Activated naive CD4-positive, alpha-beta T cell (primary cell): ENCODE data around the gene PKM.

Source experiments
- DNase-seq, 4 experiments: peaks; one replicate each; lab custom pipeline; 2025; lab: John Stamatoyannopoulos, UW

PKM gene

DNA sequence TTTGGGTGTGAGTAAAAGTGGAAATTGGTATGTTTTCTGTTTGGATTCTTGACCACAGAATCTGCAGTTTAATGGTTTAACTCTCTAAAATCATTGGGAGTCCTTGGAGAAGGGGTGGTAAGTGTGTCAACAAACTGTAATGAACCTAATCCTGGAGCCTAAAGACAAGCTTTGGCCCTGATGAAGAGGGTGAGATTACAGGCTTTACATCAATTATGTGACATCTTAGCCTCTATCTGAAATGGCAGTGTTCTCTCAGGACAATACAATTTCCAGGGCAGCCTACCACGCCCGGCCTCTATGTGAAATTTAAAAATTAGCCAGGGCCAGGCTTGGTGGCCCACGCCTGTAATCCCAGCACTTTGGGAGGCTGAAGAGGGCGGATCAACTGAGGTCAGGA lies 4.3 kb upstream of the PKM start:
- DNase-seq, result no peak

DNA sequence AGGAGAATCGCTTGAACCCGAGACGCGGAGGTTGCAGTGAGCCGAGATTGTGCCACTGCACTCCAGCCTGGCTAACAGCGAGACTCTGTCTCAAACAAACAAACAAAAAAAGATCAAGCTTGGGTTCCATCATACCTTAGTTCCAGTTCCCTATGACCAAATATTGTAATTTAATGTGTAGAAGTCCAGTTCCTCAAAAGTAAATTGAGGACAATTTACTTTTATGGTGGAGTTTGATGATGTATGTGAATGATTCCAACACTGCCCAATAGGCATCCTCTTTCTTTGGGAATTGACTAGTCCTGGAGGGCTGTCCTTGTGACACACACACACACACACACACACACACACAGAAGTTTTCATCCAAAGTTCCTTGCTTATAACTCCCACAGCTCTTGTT lies 2.8 kb upstream of the PKM start:
- no peak for DNase-seq

DNA sequence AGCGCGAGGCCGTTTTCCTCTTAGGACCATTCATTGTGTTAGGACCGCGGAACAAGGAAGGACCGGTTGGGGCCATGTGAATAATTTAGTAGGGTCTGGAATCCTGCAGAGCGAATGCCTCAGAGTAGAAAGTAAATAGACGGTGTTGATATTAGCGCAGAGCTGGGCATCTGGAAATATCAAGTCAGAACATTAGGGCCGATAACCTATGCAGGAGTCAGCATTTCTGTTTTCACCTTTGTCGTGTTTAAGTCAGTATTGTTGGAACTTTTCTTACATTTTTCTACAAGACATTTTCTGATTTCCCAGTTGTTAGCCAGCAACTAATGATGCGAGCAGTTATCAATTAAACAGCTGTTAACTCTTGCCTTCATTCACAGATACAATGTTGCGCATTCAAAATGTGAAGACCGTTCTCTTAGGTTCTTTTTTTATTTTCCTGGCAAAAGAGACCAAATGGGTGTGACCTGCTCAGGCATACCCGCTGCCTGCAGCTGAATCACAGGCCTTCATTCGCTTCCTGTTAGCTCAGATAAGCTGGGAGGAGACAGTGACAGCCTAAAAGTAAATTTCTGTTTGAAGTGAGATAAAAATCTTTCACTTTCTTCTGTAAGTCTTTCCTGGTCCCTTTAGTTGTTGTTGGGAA lies 966 bp upstream of the PKM start:
- DNase-seq, result peak in 2 of 4 experiments; percentile 16 to 33

DNA sequence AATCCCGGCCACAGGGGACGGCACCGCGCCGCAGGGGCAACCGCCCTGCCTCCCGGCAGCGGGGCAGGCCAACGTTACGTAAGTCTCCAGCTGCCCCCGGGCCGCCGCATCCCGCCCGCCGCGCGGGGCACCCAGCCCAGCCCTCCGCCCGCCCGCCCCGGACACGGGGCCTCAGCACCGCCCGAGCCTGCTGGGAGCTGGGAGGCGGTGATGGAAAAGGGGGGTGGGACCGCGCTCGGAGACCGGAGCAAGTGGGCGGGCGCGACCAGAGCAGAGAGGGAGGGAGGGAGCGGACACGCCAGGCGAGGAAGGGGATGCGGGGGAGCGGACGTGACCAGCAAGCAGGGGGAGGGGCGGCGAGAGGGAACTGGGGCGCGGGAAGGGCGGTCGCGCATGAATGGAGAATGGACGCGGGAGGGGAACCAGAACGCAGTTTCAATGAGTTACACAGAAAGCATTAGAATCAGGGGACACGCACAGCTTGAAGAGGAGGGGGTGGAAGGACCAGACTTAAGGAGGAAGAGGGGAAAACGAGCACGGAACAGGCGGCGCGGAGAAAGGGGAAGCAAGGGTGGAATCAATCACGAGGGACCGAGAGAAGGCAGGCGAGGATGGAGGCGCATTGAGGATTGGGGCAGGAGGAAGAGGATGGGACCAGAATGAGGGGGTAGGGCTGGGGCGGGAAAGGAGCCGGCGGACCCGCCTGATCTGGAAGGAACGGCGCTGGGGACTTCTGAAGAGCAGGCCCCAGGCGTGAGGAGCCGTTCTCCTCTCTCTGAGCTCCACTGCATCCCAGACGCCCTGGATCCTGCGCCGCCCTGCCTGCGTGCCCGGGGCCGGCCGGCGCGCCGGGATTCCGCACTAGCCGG lies 559 bp downstream of the PKM start:
- DNase-seq, result peak; percentile 28 to 45 (median 34)

DNA sequence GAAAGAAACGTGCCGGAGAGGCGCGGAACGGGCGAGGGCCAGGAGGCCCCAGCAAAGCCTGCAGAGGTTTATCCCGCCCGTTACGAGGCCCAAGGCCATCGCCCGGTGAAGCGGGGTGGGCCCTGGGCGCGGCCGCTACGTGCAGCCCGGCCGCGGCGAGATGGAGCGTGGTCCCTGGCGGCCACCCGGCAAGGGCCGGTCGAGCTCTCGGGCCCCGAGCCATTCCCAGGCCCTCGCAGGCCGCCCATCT lies 1.1 kb downstream of the PKM start:
- no peak for DNase-seq

DNA sequence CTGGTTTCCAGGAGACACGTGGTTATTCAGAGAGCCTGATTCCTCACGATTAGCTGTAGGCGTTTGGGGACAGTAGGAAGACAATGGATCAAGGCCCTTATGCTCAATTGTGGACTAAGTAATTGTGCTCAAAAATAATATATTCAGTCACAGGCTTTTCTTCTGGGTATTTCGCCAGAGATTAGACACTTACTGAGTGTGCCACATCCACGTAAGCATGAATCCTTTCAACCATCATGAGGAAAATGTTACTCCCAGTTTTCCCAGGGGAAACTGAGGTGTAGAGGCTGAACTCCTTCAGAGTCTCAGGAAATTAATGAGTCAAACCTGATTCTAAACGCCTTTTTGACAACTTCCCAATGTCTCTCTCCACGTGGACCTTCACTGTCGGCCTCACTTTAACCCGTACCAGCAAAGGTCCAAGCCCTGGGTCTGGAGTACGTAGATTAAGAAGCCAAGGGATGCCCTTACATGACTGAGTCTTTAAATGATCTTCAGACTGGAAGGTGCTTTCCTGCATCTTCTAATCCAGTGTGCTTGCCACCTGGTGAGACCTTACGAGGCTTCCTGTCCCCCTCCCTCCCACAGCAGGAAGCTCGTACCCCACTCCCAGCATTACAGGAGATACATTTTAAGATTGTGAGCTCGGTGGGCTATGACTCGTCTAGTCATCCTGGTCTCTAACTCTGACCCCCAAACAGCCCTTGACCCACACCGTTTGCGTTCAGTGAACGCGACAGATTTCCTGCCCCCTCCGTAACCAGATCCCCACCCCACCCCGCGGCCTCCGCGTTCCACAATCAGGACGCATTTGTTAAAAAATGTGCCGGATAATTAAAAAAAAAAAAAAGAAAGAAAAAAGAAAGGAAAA lies 1.7 kb downstream of the PKM start:
- no peak for DNase-seq

DNA sequence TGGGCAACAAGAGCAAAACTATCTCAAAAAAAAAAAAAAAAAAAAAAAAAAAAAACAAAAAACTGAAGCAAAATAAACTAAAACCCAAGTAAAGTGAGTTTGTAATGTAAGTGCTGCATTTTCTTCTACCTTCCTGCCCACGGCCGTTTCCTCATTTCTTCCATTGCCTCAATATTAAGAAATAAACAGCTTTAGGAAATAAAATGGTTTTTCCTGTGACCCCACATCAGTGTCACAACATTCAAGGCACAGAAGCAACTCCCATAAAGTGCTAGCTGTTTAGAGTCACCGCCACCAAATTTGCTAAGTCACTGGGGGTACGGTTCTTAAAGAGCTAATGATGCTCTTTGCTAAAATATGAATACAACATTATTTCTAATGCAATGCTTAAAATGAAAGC lies 3.3 kb downstream of the PKM start:
- DNase-seq, result no peak

DNA sequence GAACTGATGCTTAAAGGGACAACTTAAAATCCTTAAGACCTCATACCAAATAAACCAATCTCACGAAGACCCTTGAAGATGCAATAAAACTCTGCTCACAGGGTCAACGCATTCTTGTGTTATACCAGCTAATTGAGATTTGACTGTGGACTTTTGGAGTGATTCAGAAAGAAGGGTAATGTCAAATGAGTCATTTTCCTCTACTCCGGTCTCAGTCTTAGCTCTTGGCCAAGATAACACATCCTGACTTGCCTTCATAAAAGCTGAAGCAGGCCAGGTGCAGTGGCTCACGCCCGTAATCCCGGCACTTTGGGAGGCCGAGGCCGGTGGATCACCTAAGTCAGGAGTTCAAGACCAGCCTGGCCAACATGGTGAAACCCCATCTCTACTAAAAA lies 3.8 kb downstream of the PKM start:
- no peak for DNase-seq

DNA sequence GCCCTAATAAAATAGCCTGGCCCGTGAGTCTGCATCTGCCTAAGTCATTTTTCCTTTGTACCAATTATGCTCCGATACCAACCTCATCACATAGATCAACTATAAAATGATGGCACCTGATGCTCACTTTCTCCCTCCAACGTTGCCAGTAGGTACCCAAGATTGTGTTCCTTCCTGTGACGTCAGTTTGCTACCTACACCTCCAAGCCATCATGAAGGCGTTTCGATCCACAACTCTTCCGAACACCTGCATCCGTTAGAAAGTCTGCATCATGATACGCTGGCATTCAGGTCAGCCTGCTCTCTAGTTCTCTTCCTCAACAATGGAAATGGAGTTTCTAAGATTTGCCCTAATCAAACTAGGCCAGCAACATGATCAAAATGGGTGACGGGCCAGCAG lies 7.7 kb downstream of the PKM start:
- DNase-seq, result no peak

DNA sequence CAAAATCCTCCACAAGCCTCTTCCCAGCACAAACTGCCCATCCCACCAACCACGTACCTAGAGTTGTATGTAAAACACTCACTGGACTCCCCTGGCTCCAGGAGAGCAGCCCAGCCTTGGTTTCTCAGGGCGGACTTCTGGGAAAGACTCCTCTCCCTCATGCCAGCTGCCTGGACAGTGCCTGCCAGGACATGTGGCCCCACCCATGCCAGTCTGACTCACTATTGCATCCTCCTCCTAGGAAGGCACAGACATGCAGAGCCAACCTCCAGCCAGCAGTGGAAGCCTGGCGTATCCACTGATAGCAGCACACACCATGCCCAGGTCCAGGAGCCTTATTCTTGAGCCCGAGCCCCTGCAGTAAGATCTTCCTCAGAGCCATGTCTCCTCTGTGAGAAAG lies 8.6 kb downstream of the PKM start:
- DNase-seq, result no peak

DNA sequence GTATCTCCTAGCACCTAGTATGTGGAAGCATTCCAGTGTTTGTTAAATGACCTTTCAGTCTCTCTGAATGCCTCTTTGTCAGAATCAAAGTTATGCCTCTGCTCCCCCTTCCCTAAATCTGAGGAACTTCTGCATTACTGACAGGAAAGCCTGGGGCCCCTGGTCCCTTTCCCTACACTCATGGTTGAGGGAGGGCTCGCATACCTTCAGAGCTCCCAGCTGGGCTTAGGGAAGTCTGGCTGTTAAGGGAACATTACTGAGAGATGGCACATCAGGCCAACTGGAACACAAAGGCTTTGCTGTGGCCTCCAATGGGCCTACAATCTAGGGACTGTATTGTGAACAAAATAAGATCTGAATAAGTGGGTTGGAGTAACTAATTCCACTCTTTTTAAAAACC lies 10.3 kb downstream of the PKM start:
- no peak for DNase-seq

DNA sequence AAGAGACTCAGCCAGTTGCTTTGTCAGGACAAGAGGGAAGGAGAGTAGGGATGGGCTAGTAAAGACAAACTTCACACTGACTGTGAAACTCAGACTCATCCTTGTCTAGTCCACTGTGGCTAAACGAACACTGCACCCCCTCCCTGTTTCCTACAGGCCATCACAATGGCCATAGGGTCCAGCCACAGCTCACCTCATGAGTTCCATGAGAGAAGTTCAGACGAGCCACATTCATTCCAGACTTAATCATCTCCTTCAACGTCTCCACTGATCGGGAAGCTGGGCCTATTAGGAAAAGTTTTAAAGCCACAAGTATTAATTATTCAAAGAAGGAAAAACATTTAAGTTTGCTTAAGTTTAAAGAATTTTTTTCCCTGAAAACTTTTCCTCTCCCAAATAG lies 13.8 kb downstream of the PKM start:
- DNase-seq, result no peak

DNA sequence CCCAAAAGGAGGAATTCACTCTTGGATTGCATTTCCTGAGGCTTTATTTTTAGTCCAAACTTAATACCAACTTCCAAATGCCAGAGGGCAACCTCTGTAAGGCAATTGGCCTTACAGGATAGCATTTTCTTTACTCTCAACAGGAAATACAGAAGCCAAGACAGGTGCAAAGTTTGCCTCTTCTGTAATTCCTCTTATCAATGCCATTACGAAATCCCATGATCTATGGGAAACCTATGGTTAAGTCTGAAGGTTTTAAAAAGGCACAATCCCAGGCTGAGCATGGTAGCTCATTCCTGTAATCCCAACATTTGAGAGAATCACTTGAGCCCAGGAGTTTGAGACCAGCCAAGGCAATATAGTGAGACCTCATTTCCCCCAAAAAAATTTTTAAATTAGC lies 14.9 kb downstream of the PKM start:
- no peak for DNase-seq

DNA sequence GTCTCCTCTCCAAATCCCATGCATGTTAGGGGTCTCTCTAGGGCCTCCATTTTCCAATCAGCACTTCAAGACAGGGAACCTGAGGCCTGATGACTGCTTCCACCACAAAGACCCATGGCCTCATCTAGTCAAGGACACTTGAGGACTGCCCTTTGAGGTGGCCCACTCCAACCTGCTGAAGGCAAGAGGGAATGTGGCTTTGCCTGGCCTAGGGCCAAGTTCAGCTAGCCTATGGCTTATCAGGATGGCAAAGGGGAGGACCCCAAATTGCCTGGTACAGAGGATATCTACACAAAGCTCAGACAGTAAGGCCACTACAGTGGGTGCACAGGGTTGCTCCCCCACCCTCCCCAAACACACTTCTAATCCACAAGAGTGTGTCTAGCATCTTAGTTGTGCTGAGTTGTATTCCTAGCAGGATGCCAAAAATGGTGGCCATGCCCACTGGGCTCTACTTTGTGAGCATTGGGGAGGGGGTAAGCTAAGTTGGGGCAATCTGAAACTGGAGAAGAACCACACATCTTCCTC lies 23.4 kb downstream of the PKM start:
- DNase-seq, result no peak

DNA sequence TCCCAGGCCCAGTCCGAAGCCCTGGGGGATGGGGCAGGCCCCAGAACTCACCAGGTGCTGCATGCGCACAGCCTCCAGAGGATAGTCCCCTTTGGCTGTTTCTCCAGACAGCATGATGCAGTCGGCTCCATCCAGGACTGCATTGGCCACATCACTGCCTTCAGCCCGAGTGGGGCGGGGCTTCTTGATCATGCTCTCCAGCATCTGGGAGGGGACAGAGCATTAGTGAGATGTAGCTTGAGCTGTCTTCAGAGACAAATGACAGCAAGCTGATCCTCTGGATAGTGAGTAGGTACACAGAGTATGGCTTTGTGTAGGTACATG lies 24.4 kb downstream of the PKM start:
- DNase-seq, result no peak

DNA sequence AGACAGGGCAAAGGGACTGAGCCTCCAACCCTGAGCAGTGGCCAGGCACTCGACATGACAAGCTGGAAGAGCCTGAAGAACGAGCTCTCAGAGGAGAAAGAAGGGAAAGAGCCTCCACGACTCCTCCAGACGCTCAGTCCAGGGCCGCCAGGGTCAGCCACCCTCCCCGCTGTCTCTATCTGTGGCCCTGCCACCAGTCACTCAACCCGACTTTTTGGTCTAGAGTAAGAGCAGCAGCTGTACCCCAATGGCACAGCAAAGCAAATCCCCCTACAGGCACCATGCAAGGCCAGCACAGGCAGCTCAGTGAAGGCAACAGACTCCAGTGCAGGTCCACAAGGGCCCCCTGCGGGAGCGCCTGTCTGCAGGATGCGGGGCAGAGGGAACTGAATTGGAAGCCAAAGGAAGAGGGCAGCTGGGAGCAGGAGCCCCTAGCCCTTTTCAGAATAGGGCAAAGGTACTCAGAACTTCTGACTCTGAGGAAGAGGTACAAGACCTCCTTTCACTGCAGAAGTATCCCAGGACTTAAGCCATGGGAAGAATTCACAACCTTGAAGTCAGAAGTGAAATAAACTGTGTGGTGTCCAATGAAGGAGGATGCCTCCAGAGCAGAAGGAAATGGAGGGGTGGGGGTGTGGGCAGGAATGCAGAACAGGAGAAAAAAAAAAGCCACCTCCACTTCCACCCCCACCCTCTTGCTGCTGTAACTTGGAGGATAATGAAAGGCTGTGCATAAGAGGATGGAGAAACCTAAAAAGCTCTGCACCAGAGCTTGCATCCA lies 24.9 kb downstream of the PKM start:
- no peak for DNase-seq

DNA sequence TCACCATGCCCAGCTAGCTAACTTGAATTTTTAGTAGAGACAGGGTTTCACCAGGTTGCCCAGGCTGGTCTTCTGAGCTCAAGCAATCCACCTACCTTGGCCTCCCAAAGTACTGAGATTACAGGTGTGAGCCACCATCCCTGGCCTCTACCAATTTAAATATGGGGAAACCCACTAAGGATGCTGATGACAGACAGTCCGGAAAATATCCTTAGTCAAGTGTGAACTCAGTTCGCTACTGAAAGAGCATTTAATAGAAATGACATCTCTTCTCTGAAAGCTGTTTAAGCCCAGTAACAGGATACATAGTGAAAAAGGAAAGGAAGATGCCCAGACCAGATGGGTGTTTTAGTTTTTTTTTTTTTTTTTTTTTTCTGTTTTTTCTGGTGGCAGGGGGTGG lies 25.7 kb downstream of the PKM start:
- no peak for DNase-seq

DNA sequence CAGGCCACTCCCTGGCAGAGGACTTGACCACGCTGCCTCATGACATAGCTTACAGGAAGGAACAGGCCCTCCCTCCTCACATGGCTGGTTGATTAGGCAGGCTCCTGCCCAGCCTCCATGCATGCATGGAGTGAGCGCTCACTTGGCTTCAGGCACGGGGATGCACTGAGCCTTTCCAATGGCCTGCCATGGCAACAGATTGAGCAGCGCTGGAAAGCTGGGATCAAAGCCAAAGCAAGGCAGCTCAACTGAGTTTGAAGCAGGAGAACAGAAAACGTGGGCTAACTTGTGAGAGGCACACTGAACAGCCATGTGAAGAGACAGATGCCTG lies 27.5 kb downstream of the PKM start:
- DNase-seq, result no peak

DNA sequence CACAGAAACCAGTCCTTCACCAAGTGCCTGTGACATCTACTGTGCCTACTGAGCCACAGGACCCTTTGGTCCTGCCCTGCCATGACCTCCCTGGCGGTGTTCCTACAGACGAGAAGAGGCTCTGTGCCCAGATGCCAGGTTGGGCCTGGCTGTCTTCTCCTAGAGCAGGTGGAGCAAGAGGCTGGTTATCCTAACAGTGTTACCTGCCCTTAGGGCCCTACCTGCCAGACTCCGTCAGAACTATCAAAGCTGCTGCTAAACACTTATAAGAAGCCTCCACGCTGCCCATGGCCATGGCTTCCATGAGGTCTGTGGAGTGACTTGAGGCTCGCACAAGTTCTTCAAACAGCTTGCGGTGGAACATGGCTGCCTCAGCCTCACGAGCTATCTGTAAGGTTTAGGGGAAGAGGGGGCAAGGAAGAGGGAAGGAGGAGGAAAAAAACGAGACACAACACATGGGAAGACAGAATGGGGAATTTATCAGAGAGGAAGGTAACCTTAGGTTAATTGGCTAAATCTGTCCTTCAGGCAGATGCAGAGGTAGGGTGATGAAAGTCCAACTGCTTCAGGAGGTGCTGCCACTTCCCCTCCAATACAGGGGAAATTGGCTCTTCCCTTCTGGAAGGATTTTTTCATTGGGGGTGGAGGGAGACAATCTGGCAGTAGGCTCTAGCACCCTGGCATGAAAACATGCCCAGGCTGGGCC lies 28.0 kb downstream of the PKM start:
- no peak for DNase-seq

DNA sequence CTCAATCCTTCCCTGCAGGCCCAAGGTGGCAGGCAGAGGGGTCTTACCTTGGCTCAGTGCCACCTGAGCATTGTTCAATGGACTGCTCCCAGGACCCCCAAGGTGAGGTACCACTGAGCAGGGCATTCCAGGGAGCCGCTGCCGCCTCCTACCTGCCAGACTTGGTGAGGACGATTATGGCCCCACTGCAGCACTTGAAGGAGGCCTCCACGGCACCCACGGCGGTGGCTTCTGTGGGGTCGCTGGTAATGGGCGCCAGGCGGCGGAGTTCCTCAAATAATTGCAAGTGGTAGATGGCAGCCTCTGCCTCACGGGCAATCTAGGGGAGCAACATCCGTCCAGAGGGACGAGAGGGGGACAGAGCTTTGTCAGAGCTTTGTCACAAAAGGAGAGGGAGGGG lies 28.7 kb downstream of the PKM start:
- DNase-seq, result no peak

DNA sequence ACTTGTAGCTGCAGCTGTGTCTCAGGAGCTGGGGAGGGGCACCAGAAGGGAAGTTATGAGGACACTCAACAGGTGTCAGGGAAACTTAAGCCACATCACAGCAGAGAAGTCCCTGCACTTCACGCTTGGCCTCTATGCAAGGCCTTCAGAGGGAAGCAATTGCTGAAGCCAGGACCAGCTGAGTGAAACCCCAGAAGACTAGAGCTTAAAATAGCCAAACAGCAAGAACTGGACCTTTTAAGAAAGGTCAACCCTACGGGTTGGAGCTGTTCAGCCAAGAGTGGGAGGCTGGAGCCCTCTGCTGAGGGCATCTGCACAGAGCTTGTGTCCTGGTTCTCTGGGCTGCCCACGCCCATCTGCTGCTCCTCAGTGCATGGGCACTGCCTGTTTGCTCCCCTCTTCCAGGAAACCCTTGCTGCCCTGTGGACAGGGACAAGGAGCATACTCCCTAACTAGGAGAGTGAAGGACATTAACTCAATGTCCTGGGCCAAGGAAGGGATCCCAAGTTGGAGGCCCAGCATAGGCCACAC lies 29.5 kb downstream of the PKM start:
- DNase-seq, result no peak
